Left ventricle myocardium inferior (tissue), 1 donor: ENCODE data around the gene CGAS. TPM values are rescaled to one million over a fixed set of nuclear protein-coding genes. Genes with fewer than 3 reads are reported as not detected.

Experiments used
- DNase-seq: peaks from one replicate; pipeline ENCODE4 v3.0.0-alpha.2; 2020
- H3K27ac ChIP-seq: fragments of 200-600 bp; replicated peaks from 2 replicates; pipeline ENCODE4 v1.8.0; 2021
- H3K27me3 ChIP-seq: fragments of 200-600 bp; 2 replicates; pipeline ENCODE4 v1.8.0; 2021; ENCODE audit warnings: low read depth
- H3K36me3 ChIP-seq: fragments of 200-600 bp; 2 replicates; pipeline ENCODE4 v1.8.0; 2021
- H3K4me1 ChIP-seq: fragments of 200-600 bp; 2 replicates; pipeline ENCODE4 v1.8.0; 2021
- H3K4me3 ChIP-seq: fragments of 200-600 bp; 2 replicates; pipeline ENCODE4 v1.8.0; 2021; ENCODE audit warnings: mild to moderate bottlenecking, moderate library complexity
- H3K9me3 ChIP-seq: fragments of 200-600 bp; replicated peaks from 2 replicates; pipeline ENCODE4 v1.8.0; 2021
- intact Hi-C: fragments of 100-400 bp; cut with micrococcal nuclease; formaldehyde crosslinking; loops from one replicate; pipeline ENCODE4 v1.11.0; 2022
- total RNA-seq: library from RNA; stranded (reverse); fragmentation: NEBNext Ultra II Directional; extraction: Animal tissue kit (Norgen Biotek cat#: 25700); gene quantifications from one replicate; pipeline ENCODE4 v1.2.1, GENCODE V29; 2021
- TF ChIP-seq, protein P1 (sequence below): fragments of 200-600 bp; IDR thresholded peaks from 2 replicates; pipeline ENCODE4 v1.8.0; 2021; ENCODE audit warnings: antibody characterized with exemption, mild to moderate bottlenecking, borderline replicate concordance
- donor health status: DM: no; HTN: yes; CAD: no; lungs with severe emphysema.

The CGAS gene
- total RNA-seq, 1 donor from 2014 or later, result 0.96 TPM

DNA sequence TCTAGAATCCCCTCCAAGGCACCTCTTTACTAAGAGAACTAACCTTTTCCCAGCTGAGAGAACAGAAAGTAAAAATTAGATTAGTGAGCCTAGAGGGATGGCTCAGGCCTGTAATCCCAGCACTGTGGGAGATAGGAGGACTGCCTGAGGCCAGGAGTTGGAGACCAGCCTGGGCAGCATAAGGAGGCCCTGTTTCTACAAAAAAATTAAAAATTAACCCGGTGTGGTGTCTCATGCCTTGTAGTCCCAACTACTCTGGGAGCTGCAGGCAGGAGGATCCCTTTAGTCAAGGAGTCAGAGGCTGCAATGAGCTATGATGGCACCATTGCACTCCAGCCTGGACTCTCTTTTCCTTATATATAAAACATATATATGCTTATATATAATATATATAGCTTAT, 76.9 kb downstream of the CGAS start:
- Histone ChIP-seq H3K27me3 (no peaks in the 10 kb centered on the region), H3K4me3 (no peak overlapping the region), H3K4me1 (no peaks in the 10 kb centered on the region), H3K27ac (no peak overlapping the region), H3K9me3 (peaks cover 18% of the 10 kb centered on the region), H3K36me3 (no peaks in the 10 kb centered on the region)
- no peak for DNase-seq
- intact Hi-C loops, result no loop called here
- TF ChIP-seq, protein P1, sequence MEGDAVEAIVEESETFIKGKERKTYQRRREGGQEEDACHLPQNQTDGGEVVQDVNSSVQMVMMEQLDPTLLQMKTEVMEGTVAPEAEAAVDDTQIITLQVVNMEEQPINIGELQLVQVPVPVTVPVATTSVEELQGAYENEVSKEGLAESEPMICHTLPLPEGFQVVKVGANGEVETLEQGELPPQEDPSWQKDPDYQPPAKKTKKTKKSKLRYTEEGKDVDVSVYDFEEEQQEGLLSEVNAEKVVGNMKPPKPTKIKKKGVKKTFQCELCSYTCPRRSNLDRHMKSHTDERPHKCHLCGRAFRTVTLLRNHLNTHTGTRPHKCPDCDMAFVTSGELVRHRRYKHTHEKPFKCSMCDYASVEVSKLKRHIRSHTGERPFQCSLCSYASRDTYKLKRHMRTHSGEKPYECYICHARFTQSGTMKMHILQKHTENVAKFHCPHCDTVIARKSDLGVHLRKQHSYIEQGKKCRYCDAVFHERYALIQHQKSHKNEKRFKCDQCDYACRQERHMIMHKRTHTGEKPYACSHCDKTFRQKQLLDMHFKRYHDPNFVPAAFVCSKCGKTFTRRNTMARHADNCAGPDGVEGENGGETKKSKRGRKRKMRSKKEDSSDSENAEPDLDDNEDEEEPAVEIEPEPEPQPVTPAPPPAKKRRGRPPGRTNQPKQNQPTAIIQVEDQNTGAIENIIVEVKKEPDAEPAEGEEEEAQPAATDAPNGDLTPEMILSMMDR, result no peak

Other genes starting within 250 kb of the CGAS start
- not detected for gene KHDC1L, start 226.8 kb downstream of the CGAS start, total RNA-seq
- gene KHDC1, start 189.1 kb downstream of the CGAS start, total RNA-seq, result 1.1 TPM
- not detected for gene DPPA5, start 98.0 kb downstream of the CGAS start, total RNA-seq
- gene KHDC3L, start 89.6 kb downstream of the CGAS start, total RNA-seq, result not detected
- not detected for gene OOEP, start 82.4 kb downstream of the CGAS start, total RNA-seq
- 0.41 TPM for gene DDX43, start 57.5 kb downstream of the CGAS start, total RNA-seq
- 30.4 TPM for gene MTO1, start 9.4 kb upstream of the CGAS start, total RNA-seq
- 1,882 TPM for gene EEF1A1, start 68.7 kb upstream of the CGAS start, total RNA-seq
- 5.3 TPM for gene SLC17A5, start 201.7 kb upstream of the CGAS start, total RNA-seq
- gene CD109, start 243.9 kb upstream of the CGAS start, total RNA-seq, result 9.1 TPM